Mucosa of rectum (tissue), 2 donors: ENCODE results near the gene MRPL44.
"Not testable (repeated sequence)": the region's sequence is repeated elsewhere in the genome, so short reads cannot be mapped to it uniquely, and the experiment has no call there.

Experiments used
- H3K27ac ChIP-seq, 2 donors: one replicate each; pipeline ENCODE4 v1.7.0; 2013; ENCODE audit warnings: inconsistent platforms in 2 of 2, low read depth in 2 of 2, low read length in 2 of 2
- H3K27me3 ChIP-seq, 2 donors: one replicate each; pipeline ENCODE4 v1.7.0; 2013; ENCODE audit warnings: low read length in 2 of 2; ENCODE audit not compliant: control insufficient read depth in 2 of 2, insufficient read depth in 2 of 2
- H3K36me3 ChIP-seq, 2 donors: one replicate each; pipeline ENCODE4 v1.7.0; 2013; ENCODE audit warnings: low read length in 2 of 2; ENCODE audit not compliant: control insufficient read depth in 2 of 2, insufficient read depth in 2 of 2
- H3K4me1 ChIP-seq, 2 donors: one replicate each; pipeline ENCODE4 v1.7.0; 2013; ENCODE audit warnings: low read length in 2 of 2, mild to moderate bottlenecking in 1 of 2; ENCODE audit not compliant: control insufficient read depth in 2 of 2, insufficient read depth in 2 of 2
- H3K4me3 ChIP-seq, 2 donors: one replicate each; pipeline ENCODE4 v1.7.0; 2013; ENCODE audit warnings: low read length in 2 of 2
- H3K9ac ChIP-seq, 2 donors: one replicate each; pipeline ENCODE4 v1.7.0; 2013; ENCODE audit warnings: low read length in 2 of 2, low read depth in 1 of 2, mild to moderate bottlenecking in 1 of 2
- H3K9me3 ChIP-seq, 2 donors: one replicate each; pipeline ENCODE4 v1.7.0; 2013; ENCODE audit warnings: low read length in 2 of 2; ENCODE audit not compliant: control insufficient read depth in 2 of 2
- donor health status: healthy.
- donor health status: Normal muscosa, but diverticular disease.

MRPL44 gene

GRCh38 chr2:223936862-223937326, 20.4 kb upstream of the MRPL44 start:
- no peak overlapping the region for H3K27ac ChIP-seq
- H3K9ac ChIP-seq: no peak overlapping the region
- no peaks in the 10 kb centered on the region for H3K36me3 ChIP-seq
- no peaks in the 10 kb centered on the region for H3K9me3 ChIP-seq
- peaks cover 9 to 10% of the 10 kb centered on the region in 2 donors for H3K4me1 ChIP-seq
- H3K27me3 ChIP-seq: no peaks in the 10 kb centered on the region
- no peak overlapping the region for H3K4me3 ChIP-seq

GRCh38 chr2:223937535-223937934, 19.7 kb upstream of the MRPL44 start:
- Histone ChIP-seq H3K36me3 (no peaks in the 10 kb centered on the region), H3K4me1 (peaks cover 12% of the 10 kb centered on the region in 2 donors), H3K9ac (no peak overlapping the region), H3K9me3 (no peaks in the 10 kb centered on the region), H3K27me3 (no peaks in the 10 kb centered on the region), H3K4me3 (no peak overlapping the region), H3K27ac (no peak overlapping the region)

GRCh38 chr2:223939438-223939837, 17.8 kb upstream of the MRPL44 start:
- H3K27me3 ChIP-seq, H3K9ac ChIP-seq, H3K4me3 ChIP-seq, H3K9me3 ChIP-seq, H3K27ac ChIP-seq, H3K36me3 ChIP-seq: not testable (repeated sequence)
- peaks cover 22 to 24% of the 10 kb centered on the region in 2 donors for H3K4me1 ChIP-seq

- Histone ChIP-seq H3K9me3 (no peaks in the 10 kb centered on the region), H3K27ac (peak overlapping the region in 1 of 2 donors; percentile 4)
Measured at GRCh38 chr2:223941579-223942277, 15.5 kb upstream of the MRPL44 start.

DNA sequence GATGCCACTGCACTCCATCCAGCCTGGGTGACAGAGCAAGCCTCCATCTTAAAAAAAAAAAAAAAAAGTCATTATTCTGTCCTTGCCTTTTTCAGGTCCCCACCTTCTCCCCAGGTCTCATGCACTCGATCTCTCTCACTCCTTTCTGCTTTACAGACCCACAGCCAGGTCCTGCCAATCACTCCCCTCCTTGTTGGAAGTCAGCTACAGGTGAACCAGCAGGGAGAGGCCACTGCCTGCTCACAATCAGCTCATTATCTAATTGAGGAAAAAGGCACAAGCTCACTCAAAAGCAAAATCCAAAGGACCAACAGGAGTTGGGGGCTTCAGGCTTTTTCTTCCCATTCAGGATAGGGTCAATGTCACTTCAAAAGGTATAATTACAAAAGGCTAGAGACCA, 14.1 kb upstream of the MRPL44 start:
- Histone ChIP-seq H3K4me1 (peaks cover 20 to 21% of the 10 kb centered on the region in 2 donors), H3K36me3 (no peaks in the 10 kb centered on the region), H3K9ac (peak overlapping the region in 1 of 2 donors; percentile 44), H3K27me3 (no peaks in the 10 kb centered on the region), H3K4me3 (peak overlapping the region; percentile 43 to 82), H3K27ac (peak overlapping the region; percentile 92 to 95), H3K9me3 (no peaks in the 10 kb centered on the region)

More at GRCh38 chr2:223941579-223942277, 15.5 kb upstream of the MRPL44 start:
- H3K4me3 ChIP-seq: no peak overlapping the region
- no peak overlapping the region for H3K9ac ChIP-seq
- H3K27me3 ChIP-seq: no peaks in the 10 kb centered on the region
- no peaks in the 10 kb centered on the region for H3K36me3 ChIP-seq
- H3K4me1 ChIP-seq: peaks cover 21 to 22% of the 10 kb centered on the region in 2 donors

DNA sequence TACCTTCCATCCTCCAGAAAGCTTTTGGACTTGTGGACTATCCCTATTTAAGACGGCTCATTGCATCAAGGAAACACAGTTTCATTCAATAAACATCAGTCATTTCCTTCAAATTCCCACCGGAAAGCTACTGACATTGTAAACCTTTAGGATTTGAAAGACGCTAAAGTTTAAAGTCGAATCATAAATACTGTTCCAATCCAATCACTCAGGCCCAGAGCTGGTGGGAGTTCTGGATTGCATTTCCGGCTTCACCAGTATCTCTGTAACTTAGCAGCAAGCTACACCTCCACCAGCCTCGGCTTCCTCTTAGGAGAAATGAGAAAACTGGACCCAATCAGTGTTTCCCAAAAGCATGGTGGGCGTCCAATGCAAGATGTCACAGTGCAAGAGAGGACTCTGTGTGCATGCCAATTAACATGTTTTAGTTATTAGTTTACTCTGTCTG, 13.7 kb upstream of the MRPL44 start:
- Histone ChIP-seq H3K4me3 (peak overlapping the region; percentile 82 to 95), H3K9ac (peak overlapping the region; percentile 65 to 97), H3K27ac (peak overlapping the region; percentile 92 to 95)

GRCh38 chr2:223944166-223944702, 13.0 kb upstream of the MRPL44 start:
- H3K4me1 ChIP-seq: peaks cover 18 to 21% of the 10 kb centered on the region in 2 donors
- H3K27ac ChIP-seq: peak overlapping the region; percentile 92 to 95
- peak overlapping the region; percentile 82 to 95 for H3K4me3 ChIP-seq
- H3K36me3 ChIP-seq: no peaks in the 10 kb centered on the region
- peak overlapping the region; percentile 91 to 97 for H3K9ac ChIP-seq
- no peaks in the 10 kb centered on the region for H3K27me3 ChIP-seq
- H3K9me3 ChIP-seq: no peaks in the 10 kb centered on the region

More for the DNA sequence above, 13.7 kb upstream of the MRPL44 start:
- Histone ChIP-seq H3K27me3 (no peaks in the 10 kb centered on the region), H3K9me3 (no peaks in the 10 kb centered on the region), H3K36me3 (no peaks in the 10 kb centered on the region), H3K4me1 (peaks cover 18 to 21% of the 10 kb centered on the region in 2 donors)

GRCh38 chr2:223944703-223945531, 12.3 kb upstream of the MRPL44 start, which contains the start of gene WDFY1:
WDFY1 (minus strand) TSS chr2:223945335; CDS start chr2:223945284, 51 bp downstream.
- peak within 1 kb of the TSS; percentile 92 to 95 for H3K27ac ChIP-seq
- no peaks in the 10 kb centered on the region for H3K9me3 ChIP-seq
- H3K4me1 ChIP-seq: peaks cover 18 to 25% of the 10 kb centered on the region in 2 donors
- H3K9ac ChIP-seq: peak within 1 kb of the TSS; percentile 91 to 97
- H3K36me3 ChIP-seq: no peaks in the 10 kb centered on the region
- peak within 1 kb of the TSS; percentile 82 to 95 for H3K4me3 ChIP-seq
- no peaks in the 10 kb centered on the region for H3K27me3 ChIP-seq

DNA sequence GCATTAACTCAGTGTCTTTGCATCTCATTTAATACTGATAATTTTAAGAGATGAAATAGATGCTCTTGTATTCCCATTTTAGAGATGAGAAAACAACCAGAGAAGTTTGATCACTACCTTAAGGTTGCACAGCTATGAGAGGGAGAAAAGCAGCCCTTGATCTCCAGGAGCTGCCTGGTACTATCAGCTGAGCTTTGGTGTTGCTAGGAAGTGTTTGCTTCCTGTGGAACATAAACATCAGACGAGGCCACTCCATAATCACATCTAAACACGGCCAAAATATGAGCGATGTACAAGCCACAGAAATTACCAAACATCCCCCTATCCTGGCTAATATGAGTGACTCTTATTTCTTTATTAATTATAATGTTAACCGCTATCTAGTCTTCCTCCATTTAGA, 11.5 kb upstream of the MRPL44 start:
- peak overlapping the region in 1 of 2 donors; percentile 82 for H3K4me3 ChIP-seq
- no peak overlapping the region for H3K27ac ChIP-seq
- H3K36me3 ChIP-seq: no peaks in the 10 kb centered on the region
- no peak overlapping the region for H3K9ac ChIP-seq
- no peaks in the 10 kb centered on the region for H3K27me3 ChIP-seq
- peaks cover 22 to 29% of the 10 kb centered on the region in 2 donors for H3K4me1 ChIP-seq
- H3K9me3 ChIP-seq: no peaks in the 10 kb centered on the region
